Bronchial epithelial cell (primary cell): ENCODE measurements around the gene CAMK2D. TPM values are rescaled to one million over a fixed set of nuclear protein-coding genes. Genes with fewer than 3 reads are reported as not detected.

Source experiments
- DNase-seq: peaks from one replicate; pipeline ENCODE4 v3.0.0-alpha.2; 2010; ENCODE audit warnings: low read depth
- FAIRE-seq: peaks from 2 replicates; lab custom pipeline; 2011; peaks lifted over from hg19 to GRCh38; lab: Jason Lieb, UNC
- H3K27me3 ChIP-seq: 2 replicates; pipeline ENCODE4 v1.5.1; 2011; ENCODE audit warnings: low read length; ENCODE audit not compliant: control insufficient read depth, insufficient read depth
- H3K36me3 ChIP-seq: 2 replicates; pipeline ENCODE4 v1.5.1; 2011; ENCODE audit warnings: low read length; ENCODE audit not compliant: control insufficient read depth, insufficient read depth
- H3K4me3 ChIP-seq: 2 replicates; pipeline ENCODE4 v1.5.1; 2011; ENCODE audit warnings: mild to moderate bottlenecking, low read depth, low read length, control low read depth
- CTCF ChIP-seq: IDR thresholded peaks from 2 replicates; pipeline ENCODE4 v1.5.1; 2011; ENCODE audit warnings: mild to moderate bottlenecking, moderate library complexity, low read length, control low read depth, inconsistent platforms; ENCODE audit not compliant: insufficient read depth, severe bottlenecking
- total RNA-seq: library from RNA; depleted of rRNA; stranded (reverse); fragments of >200 nt; gene quantifications from 2 replicates; pipeline ENCODE4 v1.2.1, GENCODE V29; 2014

The CAMK2D gene
- total RNA-seq, 1 donor from 2014 or later, result 50.8 TPM

GRCh38 chr4:113747949-113748348, 13.6 kb downstream of the CAMK2D start:
- DNase-seq (no peak), FAIRE-seq (no peak)
- TF ChIP-seq CTCF, result no peak
- H3K4me3 ChIP-seq, result no peak overlapping the region
- no peaks in the 10 kb centered on the region for H3K36me3 ChIP-seq
- H3K27me3 ChIP-seq, result no peaks in the 10 kb centered on the region

GRCh38 chr4:113745711-113746110, 15.8 kb downstream of the CAMK2D start:
- no peak for DNase-seq
- H3K27me3 ChIP-seq, result no peaks in the 10 kb centered on the region
- FAIRE-seq, result no peak
- no peak for TF ChIP-seq CTCF
- H3K4me3 ChIP-seq, result no peak overlapping the region
- no peaks in the 10 kb centered on the region for H3K36me3 ChIP-seq

GRCh38 chr4:113744667-113745240, 16.8 kb downstream of the CAMK2D start:
- no peaks in the 10 kb centered on the region for H3K36me3 ChIP-seq
- DNase-seq (no peak), FAIRE-seq (no peak)
- no peak for TF ChIP-seq CTCF
- no peaks in the 10 kb centered on the region for H3K27me3 ChIP-seq
- H3K4me3 ChIP-seq, result no peak overlapping the region

- FAIRE-seq (no peak), DNase-seq (no peak)
- Histone ChIP-seq H3K36me3 (no peaks in the 10 kb centered on the region), H3K27me3 (no peaks in the 10 kb centered on the region), H3K4me3 (no peak overlapping the region)
- no peak for TF ChIP-seq CTCF
Observed at GRCh38 chr4:113743690-113744089, 17.8 kb downstream of the CAMK2D start.

DNA sequence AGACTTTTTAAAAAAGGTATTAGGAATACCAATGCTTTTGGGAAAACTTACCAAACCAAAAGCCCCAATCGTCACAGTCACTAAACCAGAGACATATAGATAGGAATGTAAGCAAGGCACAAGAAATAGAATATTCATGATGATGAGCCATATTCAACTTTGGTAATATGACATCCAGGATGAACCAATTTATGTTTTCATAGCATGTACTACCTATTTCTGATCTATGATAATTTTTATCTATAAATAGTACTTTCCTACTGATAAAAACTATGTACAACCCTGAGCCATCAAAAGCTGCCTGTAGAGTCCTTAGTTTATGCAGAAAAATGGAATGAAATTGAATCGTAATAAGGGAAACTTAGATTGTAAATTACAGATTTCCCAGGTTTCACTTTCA, 18.9 kb downstream of the CAMK2D start:
- no peak for TF ChIP-seq CTCF
- FAIRE-seq (no peak), DNase-seq (no peak)
- Histone ChIP-seq H3K27me3 (no peaks in the 10 kb centered on the region), H3K4me3 (no peak overlapping the region), H3K36me3 (no peaks in the 10 kb centered on the region)

DNA sequence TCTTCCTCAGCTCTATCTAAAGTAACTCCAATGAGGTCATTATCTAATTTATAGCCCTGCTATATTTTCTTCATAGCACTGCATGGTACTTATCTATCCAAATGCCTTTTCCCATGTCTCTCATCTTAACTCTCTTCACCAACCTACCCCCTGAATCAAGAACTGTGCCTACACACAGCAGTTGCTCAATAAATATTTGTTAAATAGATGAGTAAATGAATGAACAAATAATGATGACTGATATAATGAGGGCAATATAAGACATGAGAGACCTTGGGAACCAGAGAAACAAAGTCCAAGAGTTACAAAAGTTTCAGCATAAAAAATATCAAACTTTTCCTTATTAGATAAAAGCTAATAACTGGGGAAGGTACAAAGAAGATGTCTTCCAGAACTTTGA, 19.6 kb downstream of the CAMK2D start:
- H3K4me3 ChIP-seq, result no peak overlapping the region
- no peaks in the 10 kb centered on the region for H3K27me3 ChIP-seq
- H3K36me3 ChIP-seq, result no peaks in the 10 kb centered on the region
- TF ChIP-seq CTCF, result no peak
- FAIRE-seq (no peak), DNase-seq (no peak)
